Measurements from ENCODE around the gene CLTCL1. TPM values are rescaled to one million over a fixed set of nuclear protein-coding genes. Genes with fewer than 3 reads are reported as not detected.

Gene CLTCL1
- total RNA-seq, 1 donor from 2014 or later, result 3.4 TPM

DNA sequence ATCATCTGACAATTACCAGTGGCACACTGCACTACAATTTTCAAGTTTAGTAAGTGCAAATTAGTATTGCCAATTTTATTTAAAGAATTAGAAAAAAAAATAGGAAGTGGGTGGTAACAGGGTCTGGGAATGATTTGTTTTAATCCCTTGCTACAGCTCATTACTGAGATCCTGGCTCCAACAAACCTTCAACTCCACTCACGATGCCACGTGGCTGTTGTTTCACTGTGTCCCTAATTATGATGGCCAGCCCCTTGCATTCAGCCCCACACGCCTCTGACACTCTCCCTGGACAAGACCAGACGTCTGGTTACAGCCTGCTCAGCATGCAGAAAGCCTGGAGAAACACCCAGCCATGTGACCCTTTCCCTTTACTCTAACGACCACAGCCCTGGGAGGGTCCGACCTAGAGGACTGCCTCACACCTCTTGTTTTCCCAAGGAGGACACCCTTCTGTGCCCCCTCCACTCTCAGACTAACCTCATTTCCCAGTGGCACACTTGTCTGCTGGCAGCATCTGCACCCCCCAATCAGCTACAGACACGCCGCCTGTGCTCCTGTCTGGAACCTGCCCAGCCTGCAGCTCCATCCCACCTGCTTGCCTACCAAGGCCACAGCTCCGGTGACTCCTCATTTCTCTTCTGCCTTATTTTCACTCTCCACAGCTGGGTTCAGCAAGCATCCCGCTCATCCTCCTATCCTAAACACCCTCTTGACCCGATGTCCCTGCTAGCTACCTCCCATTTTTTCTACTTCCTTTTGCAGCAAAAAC, 94.5 kb downstream of the CLTCL1 start:
- no peak for DNase-seq (ENCODE audit: low spot score)

DNA sequence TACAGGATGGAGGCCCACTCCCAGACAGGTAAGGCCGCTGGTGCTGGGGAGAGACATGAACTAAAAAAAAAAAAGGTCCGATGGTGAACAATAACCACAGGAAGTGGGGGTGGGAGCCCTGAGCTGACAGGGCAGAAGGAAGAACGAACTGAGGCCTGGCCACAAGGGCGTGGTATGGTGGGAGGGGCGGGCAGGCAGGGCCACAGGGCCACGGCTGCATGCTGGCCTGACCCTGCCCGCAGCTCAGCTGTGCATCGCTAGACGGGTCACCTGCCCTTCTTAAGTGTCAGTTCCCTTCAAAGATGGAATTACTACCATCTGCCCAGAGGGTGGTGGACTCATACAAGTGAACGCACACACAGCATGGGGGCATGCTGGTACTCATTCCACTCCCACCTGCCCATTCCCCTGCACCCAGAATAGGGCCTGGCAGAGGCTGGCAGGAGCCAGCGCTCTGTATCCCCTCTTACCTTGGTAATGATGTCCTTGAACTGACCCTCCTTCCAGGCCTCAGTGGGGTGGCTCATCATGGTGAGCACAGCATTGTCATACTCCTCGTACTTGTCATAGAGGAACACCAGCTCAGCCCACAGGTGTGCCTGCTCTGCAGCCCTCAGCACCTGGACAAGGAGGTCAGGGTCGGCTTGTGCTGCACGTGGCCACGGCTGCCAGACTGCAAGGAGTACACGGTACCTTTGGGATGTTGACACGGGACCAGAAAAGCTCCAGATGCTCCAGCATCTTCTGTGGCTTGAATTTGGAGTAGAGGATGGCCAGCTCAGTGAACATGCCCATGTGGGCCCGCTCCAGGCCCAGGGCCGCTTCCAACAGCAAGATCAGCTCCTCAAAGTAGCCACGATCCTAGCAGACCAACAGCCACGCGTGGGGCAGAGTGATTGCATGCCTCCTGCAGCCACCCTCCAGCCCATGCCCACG, 95.5 kb downstream of the CLTCL1 start:
- no peak for DNase-seq (ENCODE audit: low spot score)

DNA sequence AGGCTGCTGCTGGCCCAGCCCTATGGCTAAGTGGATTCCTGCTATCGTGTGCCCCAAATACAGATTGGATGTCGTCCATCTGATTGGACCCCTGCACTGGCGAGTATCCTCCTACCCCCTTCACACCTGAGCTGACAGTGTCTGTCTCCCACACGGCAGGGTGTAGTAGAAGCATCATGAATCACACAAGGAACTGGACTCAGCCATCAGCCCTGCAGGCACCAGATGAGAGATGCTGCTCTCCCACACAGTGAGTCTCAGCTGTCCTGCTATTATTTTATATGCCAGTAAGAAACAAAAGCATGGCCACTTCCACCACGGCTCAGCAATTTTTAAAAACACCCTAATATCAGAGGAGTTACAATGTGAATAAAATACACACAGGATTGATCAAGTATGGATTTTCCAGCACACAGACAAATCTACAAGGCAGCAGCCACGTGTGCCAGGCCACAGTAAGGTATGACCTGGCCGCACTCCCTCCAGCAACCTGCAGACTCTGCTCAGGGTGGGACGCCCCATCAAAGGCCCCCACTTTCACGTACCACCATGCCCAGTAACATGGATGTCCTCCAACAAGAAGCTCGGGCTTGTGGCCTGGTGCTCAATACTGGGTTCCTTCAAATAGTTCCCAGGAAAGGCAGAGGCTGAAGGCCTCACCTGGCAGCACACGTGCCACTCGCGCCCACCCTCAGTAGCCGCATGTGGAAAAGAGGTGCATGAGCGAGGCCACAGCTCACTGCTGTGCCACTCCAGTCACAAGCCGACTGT, 96.6 kb downstream of the CLTCL1 start:
- DNase-seq (ENCODE audit: low spot score), result no peak

DNA sequence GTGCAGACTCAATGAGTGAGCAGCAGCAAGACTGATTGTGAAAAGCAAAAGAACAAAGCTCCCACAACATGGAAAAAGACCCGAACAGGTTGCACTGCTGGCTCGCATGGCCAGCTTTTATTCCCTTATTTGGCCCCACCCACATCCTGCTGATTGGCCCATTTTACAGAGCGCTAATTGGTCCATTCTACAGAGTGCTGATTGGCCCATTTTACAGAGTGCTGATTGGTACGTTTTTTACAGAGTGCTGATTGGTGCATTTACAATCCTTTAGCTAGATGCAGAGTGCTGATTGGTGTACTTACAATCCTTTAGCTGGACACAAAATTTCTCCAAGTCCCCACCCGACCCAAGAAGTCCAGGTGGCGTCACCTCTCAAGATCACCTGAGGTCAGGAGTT, 97.6 kb downstream of the CLTCL1 start:
- no peak for DNase-seq (ENCODE audit: low spot score)

DNA sequence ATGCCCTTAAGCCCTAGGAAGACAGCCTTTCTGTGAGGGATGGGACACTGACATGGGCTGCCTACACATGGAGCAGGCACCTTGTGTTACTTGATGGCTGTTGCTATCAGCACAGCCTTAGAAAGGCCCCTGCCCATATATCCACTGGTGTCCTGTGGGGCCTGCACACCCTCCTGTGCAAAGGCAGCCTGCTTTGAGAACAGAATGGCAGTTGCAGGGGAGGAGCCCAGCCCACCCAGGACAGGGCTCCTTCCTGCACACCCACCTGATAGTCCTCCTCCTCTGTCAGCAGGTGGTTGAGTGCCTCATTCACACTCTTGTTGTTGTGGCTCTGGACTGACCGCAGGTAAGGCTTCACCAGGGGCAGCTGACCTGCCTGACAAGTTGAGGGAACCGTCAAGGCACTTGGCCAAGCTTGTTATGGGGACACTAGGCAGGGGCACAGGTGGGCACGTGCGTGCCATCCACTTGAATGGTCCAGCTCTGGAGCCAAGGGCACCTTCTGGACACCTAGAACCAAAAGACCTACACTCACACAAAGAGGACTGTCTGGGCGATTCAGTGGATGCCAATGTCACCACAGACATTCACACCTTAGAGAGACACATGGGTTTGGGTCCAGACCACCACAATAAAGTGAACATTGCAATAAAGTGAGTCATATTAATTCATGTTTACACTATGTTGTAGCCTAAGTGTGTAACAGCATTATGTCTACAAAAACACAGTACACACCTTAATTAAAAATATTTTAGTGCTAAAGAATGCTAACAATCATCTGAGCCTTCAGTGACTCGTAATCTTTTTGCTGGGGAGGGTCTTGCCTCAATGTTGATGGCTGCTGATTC, 103.6 kb downstream of the CLTCL1 start:
- no peak for DNase-seq (ENCODE audit: low spot score)

DNA sequence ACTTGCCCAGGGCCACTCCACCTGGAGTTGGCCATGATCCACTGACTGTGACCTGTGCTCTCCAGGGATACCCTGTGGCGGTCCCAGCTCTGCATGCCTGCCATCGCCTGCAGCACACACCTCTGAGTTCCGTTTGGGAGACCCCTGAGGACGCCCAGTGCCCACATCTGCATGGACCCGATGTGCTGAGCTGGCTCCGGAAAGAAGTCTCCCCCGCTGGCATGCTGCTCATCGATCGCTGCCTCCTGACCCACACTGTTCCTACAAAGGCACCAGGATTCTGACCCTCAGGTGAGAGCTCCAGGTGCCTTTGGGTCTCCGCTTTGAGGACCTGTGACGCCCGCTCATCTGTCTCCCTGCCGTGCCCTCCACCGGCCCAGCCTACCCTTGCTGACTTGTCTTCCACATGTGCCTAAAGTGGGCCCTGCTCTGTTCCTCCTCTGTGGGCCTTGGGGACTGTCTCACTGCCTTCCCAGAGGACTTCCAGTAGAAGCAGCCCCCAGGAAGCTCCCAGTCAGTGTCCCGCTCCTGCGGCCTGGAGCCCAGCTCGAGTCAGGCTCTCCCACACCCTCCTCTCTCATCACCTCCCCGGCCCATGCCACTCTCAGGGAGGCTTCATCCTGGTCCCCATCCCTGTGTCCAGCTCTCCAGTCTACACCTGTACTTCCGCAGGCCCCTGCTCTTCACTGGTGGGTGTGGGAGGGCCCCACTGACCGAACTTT, 107.1 kb downstream of the CLTCL1 start:
- DNase-seq (ENCODE audit: low spot score), result no peak

DNA sequence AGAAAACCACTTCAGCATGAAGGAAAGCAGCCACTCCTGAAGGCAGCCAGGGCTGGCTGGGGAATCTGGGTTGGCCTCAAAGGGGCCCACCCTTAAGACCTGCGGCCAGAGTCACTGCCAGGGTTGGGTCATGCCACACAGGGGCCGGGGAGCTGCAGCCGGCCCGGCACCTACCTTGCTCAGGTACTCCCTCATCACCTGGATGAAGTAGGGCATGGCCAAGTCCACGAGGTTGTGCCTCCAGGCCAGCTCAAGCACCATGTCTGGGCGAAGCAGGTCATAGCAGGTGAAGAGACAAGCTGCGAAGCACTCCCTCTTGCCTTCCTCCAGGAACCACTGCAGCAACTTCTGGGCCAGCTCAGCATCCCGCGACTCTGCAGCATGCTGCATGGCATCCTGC, 108.3 kb downstream of the CLTCL1 start:
- DNase-seq (ENCODE audit: low spot score), result no peak

DNA sequence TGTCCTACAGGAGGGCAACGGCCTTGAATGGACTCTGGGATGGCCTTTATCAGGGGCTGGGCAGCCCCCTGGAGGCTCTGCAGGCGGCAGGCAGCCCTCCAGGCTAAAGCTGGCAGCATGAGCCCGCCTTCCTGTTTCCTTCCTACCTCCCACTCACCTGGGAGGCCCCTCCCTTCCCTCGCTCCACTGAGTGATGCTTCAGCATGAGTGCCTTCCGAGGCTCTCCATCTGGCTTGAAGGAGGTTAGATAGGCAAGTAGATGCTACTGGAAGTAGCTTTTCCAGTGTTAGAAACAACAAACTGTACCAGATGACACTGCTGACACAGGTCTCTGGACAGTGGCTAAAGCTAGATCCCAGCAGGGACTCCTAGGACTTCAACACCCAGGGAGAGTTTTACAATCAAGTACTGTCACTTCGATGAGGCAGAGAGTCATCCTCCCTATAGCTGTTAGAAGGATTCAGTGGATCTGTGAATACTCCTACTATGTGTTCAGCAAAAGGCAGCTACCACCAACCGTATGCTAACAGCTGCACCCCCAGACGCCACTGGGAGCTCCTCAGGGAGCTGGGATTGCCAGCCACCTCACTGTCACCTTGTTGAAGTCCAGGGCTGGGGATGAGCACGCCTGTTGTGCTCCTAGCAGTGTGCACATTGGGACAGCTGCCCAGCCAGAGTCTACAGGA, 108.9 kb downstream of the CLTCL1 start:
- DNase-seq (ENCODE audit: low spot score), result no peak

DNA sequence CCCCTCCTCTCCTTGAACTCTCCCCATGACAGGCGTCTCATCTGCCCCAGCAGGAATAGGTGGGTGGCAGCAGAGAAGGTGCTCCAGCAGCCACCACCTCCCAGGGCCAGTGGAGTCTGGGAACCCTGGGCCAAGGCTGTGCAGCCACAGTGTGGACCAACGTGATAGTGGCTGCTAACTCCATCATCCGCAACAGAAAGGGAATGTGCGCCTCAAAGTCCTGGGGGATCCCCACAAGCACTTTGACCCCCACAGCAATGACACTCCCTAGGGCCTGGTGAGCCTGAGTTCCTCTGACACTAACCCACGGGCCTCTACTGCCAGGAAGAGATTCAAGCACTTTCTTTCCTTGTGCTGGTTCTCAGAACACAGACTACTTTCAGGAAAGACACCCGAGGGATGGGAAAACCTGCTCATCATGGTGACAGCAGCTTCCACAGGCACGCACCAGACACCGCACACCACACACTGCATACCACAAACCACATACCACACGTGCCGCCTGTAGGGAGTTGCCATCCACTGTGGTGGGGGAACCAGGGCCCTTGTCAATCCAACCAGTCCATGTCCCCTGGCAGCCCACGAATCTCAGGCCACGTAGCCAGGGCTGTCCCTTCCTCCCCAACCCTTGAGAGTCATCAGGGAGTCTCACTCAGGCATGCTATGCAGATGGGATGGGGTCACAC, 109.6 kb downstream of the CLTCL1 start:
- DNase-seq (ENCODE audit: low spot score), result no peak

DNA sequence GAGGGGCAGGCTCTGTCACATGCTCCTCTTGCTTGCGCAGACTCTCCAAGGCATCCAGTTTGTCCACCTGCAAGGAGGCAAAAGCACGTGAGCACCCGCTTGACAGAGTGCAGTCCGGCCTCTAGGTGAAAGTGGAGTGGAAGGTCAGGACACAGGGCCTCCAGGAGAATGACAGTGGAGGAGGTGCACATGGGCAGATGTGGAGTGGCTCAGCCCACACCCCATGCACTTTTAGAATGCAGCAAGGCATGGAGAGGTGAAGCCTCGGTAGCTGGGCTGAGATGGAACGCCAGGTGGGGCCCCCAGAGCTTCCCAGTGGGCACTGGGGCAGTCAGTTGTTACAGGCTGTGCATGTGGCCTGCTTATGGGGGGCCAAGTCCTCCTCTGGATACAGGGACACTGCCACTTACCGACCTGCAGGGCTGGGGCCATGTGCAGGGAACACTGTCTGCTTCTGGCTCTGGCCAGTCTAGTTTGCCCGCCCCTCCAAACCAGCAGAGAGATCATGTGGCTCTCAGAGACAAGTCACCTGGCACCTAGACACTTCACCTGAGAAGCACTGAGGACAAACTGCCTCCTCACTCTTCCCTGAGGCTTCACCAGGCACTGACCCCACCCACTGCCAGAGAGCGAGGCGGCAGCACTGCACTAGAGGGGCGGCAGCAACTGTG, 110.6 kb downstream of the CLTCL1 start:
- no peak for DNase-seq (ENCODE audit: low spot score)

DNA sequence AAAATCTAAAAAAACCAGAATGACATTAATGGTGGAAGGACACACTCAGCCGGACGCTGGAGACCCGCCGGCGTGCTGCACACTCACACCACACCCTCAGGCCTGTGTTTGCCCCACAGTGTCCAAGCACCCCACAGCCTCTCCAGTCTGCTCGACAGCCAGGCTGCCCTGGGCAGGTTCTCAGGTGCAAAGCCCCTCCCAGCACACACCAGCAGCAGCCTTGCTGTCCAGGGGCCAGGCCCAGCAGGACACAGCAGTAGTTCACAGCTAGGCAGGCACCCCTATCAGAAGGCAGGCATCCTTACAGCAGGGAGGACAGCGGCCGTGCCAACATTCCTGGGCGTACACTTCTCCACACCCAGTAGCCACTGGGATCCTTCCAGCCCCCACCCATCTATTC, 111.3 kb downstream of the CLTCL1 start:
- no peak for DNase-seq (ENCODE audit: low spot score)

DNA sequence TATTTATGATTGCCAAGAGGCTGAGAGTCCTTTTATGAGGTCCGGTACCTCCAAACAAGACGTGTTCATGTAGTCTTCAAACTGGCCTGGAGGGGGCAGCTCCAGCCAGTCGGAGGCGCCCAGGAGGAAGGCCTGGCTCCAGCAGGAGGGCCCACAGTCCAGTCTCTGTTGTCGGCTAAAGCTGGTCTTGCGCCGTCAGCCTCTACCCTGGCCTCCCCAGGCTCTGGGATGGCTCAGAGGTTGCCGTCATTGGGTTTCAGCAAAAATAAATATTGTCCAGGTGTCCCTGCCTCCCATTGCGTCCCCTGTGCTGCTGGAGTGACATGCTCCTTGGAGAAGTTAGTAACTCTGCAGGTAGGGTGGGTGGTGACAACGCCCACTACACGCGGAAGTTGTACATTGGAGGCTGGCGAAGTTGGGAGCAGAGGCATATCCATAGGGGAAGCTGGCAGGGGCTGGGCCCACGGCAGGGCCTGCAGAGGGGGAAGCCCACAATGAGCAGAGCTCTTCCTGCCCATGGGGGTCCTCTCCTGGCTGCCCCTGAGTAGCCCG, 111.9 kb downstream of the CLTCL1 start:
- peak; percentile 82 for DNase-seq (ENCODE audit: low spot score)

DNA sequence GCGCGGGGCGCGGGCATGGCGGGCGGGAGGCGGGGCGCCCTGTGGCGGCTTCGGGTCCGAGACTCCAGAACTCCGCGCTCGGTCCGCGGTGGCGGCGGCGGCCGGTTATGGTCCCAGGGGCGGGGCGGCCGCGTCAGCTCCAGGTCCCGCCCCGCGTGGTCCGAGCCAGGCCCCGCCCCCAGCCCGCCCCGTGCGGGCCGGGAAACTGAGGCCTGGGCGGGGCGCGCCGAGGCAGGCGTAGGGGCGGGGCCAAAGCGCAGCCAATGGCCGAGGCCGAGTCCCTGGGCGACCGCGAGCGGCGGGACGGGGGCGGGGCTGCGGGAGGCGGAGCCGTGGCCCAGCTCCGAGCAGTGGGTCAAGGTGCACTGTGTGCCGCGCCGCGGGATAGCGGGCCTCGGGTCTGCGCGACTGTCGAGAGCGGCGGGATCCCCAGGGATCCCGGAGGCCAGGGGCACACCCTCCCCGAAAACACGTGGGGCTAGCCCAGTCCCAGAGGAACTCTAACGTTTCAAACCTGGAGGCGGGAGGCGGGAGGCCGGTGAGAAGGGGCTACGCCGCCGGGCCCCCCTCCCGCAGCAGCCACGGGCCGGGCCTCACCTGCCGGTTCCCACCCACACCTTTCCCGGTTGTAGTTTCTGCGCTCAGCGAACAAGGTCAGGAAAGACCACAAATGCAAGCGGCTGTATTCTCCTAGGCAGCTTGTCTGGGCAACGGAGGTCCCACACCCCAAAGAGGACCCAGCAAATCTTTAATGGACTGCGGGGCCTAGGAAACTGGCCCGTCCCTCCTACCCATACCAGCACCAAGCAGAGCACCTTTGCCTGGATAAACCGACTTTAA, 112.6 kb downstream of the CLTCL1 start, which contains the start of gene SLC25A1:
Gene SLC25A1, minus strand, starts transcription at position 80 of the 840 bp plus-strand sequence. Its CDS starts 63 bp downstream, at position 17.
- peak; percentile 94 for DNase-seq (ENCODE audit: low spot score)

DNA sequence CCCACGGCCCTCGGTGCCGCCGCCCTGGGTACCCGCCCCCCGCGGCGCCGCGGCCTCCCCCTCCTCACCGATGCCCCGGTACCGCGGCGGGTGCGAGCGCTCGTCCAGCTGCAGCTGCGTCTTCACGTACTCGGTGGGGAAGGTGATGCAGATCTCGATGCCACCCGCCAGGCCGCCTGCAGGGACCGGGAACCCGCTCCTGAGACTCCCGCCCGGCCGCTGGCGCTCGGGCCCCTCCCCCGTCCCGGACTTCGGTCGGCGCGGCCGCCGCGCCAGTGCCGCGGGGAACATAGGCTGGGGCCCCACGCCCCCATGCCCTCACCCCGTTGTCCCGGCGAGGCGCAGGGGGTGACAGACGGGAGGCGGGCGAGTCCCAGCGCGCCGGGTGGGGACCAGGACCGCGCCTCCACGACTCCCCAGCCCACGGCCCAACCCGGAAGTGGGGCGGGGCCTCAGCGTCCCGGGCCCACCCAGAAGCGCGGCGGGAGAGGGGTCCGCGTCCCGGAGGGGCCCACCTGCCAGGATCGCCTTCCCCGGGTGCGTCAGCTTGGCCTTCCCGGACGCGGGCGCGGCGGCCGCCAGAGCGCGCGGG, 113.4 kb downstream of the CLTCL1 start:
- peak; percentile 27 for DNase-seq (ENCODE audit: low spot score)

DNA sequence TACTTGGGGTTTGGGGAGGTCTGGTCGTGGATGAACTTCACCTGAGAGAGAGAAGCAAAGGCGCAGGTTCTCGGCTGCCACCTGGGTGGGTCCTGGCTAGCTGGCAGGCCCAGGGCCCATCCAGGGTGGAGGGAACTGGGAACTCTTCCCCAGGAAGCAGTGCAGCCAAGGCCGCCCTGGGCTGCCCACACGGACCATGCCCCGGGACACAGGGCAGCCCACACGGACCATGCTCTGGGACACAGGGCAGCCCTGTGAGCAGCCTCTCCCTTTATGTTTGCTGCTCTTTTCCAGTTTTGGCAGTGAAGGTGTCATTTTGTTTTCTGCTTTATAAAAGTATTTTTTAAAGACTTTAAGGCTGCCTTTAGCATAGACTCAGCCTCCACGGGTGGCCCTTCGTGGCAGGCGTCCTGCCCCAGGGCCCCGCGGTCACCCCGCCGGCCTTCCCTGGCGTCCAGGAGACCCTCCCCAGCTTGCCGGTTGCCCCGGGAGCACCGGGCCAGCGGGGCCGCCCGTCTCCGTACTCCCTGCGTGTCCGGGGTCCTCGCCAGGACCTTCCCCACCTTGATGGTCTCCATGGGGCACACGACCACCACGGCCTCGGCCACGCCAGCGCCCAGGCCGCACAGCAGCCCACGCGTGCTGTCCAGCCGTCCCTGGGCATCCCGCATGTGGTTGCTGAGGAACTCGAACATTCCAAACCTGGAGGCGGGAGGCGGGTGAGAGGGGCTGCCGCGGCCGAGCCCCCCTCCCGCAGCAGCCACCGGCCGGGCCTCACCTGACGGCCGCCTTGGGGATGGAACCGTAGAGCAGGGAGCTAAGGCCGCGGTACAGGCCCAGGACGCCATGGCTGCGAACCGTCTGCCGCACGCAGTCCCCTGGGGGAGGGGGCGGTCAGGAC, 114.1 kb downstream of the CLTCL1 start:
- no peak for DNase-seq (ENCODE audit: low spot score)

DNA sequence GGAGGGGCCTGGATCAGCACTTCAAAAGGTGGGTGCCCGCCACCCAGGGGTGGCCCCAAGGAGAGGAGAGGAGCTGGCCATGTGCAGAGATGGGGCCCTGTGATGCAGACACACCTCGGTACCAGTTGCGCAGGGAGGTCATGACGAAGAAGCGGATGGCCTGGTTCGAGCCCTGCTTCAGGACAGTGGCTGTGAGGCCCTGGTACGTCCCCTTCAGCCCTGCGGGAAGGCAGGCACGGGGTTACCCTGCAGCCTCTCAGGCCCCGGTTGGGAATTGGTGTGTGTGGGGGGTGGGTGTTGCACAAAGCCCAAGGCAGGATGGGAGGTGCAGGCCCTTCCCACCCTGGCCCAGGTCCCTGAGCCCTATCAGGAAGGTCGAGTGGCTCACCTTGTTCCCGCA, 114.8 kb downstream of the CLTCL1 start:
- DNase-seq (ENCODE audit: low spot score), result no peak
